ENCODE data around the gene CDK14.

The CDK14 gene

DNA sequence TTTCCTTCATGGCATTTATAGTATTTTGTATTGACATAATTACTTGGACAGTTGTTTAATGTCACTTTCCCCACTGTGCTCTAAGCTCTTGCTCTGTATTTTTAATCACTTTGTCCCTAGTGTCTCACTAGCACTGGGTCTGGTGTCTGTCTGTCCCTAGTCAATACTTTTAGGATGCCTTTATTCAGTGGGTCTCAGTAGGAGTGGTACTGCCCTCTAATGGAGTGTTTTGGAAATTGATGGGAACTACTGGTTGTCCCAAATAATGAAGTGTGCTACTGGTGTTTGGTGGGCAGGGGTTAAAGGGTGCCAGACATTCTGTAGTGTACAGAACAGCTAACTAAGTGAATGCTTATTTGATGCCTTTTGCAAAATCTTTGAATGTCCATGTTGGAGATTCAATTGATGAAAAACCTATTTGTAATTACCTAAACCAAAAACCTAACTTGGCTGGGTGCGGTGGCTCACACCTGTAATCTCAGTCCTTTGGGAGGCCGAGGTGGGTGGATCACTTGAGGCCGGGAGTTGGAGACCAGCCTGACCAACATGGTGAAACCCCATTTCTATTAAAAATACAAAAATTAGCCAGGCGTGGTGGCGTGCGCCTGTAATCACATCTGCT, 33.3 kb downstream of the CDK14 start:
- TF ChIP-seq POLR2AphosphoS5 (IDR thresholded peaks at IDR 0.05; ENCODE audit: low read depth, low read length) (no peak), TAF1 (IDR thresholded peaks at IDR 0.05; ENCODE audit: borderline replicate concordance, insufficient read depth, low read length) (no peak), SIN3A (IDR thresholded peaks at IDR 0.05; ENCODE audit: borderline replicate concordance, insufficient read depth, low read length) (no peak), FOXP2 (optimal IDR thresholded peaks at IDR 0.05; ENCODE audit: borderline replicate concordance, extremely low read depth, extremely low read length, insufficient read depth) (no peak)
- TF ChIP-seq, protein P1, sequence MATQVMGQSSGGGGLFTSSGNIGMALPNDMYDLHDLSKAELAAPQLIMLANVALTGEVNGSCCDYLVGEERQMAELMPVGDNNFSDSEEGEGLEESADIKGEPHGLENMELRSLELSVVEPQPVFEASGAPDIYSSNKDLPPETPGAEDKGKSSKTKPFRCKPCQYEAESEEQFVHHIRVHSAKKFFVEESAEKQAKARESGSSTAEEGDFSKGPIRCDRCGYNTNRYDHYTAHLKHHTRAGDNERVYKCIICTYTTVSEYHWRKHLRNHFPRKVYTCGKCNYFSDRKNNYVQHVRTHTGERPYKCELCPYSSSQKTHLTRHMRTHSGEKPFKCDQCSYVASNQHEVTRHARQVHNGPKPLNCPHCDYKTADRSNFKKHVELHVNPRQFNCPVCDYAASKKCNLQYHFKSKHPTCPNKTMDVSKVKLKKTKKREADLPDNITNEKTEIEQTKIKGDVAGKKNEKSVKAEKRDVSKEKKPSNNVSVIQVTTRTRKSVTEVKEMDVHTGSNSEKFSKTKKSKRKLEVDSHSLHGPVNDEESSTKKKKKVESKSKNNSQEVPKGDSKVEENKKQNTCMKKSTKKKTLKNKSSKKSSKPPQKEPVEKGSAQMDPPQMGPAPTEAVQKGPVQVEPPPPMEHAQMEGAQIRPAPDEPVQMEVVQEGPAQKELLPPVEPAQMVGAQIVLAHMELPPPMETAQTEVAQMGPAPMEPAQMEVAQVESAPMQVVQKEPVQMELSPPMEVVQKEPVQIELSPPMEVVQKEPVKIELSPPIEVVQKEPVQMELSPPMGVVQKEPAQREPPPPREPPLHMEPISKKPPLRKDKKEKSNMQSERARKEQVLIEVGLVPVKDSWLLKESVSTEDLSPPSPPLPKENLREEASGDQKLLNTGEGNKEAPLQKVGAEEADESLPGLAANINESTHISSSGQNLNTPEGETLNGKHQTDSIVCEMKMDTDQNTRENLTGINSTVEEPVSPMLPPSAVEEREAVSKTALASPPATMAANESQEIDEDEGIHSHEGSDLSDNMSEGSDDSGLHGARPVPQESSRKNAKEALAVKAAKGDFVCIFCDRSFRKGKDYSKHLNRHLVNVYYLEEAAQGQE (IDR thresholded peaks at IDR 0.05; ENCODE audit: insufficient read depth in 1 of 2, low read depth in 2 of 2, low read length in 2 of 2): no peak

DNA sequence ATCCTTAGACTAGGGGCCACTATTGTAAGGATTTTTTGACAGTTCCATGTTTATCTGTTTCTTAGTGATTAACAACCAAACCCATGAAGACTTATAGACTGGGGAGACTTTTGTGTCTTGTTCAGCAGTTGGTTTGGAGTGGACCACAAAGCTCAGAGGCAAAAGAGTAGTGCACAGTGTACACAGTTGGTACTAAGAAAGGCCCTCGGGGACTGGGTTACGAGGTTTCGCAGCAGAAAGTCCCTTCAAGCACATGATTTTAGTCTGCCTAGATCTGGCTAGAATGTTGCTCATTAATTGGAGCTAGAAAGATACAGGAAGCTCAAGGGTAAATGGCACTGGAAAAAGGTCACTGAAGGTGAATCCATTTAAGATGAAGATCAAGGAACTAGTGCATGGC, 35.4 kb downstream of the CDK14 start:
- TF ChIP-seq POLR2AphosphoS5 (IDR thresholded peaks at IDR 0.05; ENCODE audit: low read depth, low read length): no peak

DNA sequence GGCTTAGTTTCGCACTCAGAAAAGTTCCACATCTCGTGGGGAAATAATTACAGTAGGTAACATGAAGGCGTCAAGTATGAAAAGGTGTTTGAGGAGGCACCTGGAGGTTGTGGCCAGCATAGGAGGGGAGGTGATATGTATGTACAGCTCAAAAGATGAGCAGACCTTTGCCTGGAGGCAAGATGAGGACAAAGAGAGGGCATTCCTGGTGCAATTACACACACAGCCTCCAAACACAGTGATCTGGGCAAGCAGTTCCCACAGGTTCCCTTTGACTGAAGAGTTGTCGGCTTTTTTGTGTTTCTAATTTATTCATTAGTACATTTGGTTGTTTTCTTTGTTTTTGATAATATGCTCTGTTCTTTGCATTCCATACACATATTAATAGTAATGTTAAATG, 46.9 kb downstream of the CDK14 start:
- TF ChIP-seq FOXP2 (optimal IDR thresholded peaks at IDR 0.05; ENCODE audit: borderline replicate concordance, extremely low read depth, extremely low read length, insufficient read depth) (no peak), POLR2AphosphoS5 (IDR thresholded peaks at IDR 0.05; ENCODE audit: low read depth, low read length) (no peak)
- TF ChIP-seq, protein P1 (IDR thresholded peaks at IDR 0.05; ENCODE audit: insufficient read depth in 1 of 2, low read depth in 2 of 2, low read length in 2 of 2): no peak

DNA sequence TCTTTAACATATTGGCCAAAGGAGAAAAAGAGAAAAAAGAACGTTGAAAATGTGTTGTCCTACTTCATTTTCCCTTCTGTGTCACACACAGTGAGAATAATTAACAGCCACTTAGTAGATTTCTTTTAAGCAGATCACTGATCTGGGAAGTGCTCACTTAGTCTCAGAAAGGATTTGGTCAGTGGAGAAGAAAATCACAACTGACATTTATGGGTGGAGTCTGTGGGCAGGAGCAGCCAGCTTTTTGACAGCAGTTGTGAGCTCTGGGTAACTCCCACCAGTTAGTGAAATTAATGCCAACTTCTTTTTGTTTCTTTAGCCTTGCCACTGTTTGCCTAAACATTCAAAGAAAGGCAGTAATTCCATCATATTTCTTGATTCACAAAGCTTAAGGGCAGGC, 49.7 kb downstream of the CDK14 start:
- TF ChIP-seq TAF1 (IDR thresholded peaks at IDR 0.05; ENCODE audit: borderline replicate concordance, insufficient read depth, low read length) (no peak), POLR2AphosphoS5 (IDR thresholded peaks at IDR 0.05; ENCODE audit: low read depth, low read length) (no peak), SIN3A (IDR thresholded peaks at IDR 0.05; ENCODE audit: borderline replicate concordance, insufficient read depth, low read length) (no peak), FOXP2 (optimal IDR thresholded peaks at IDR 0.05; ENCODE audit: borderline replicate concordance, extremely low read depth, extremely low read length, insufficient read depth) (no peak)
- TF ChIP-seq, protein P1 (IDR thresholded peaks at IDR 0.05; ENCODE audit: insufficient read depth in 1 of 2, low read depth in 2 of 2, low read length in 2 of 2): no peak

DNA sequence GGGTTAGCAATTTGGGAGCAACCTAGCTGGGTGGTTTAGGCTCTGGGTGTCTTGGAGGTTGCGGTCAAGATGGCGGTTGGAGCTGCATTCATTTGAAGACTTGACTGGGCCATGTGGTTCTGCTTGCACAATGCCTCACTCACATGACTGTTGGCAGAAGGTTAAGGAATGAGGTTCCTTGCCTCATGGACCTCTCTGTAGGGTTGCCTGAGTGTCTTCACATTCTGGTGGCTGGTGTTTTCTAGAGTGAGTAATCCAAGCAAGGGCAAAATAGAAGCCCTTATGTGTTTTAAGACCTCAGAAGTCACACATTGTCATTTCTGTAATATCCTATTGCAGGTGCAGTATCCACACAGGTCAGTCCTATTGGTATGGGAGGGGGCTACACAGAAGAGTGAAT, 52.0 kb downstream of the CDK14 start:
- no peak for TF ChIP-seq FOXP2 (optimal IDR thresholded peaks at IDR 0.05; ENCODE audit: borderline replicate concordance, extremely low read depth, extremely low read length, insufficient read depth)
- no peak for TF ChIP-seq TAF1 (IDR thresholded peaks at IDR 0.05; ENCODE audit: borderline replicate concordance, insufficient read depth, low read length)
- no peak for TF ChIP-seq POLR2AphosphoS5 (IDR thresholded peaks at IDR 0.05; ENCODE audit: low read depth, low read length)
- TF ChIP-seq, protein P1 (IDR thresholded peaks at IDR 0.05; ENCODE audit: insufficient read depth in 1 of 2, low read depth in 2 of 2, low read length in 2 of 2): no peak
- no peak for TF ChIP-seq SIN3A (IDR thresholded peaks at IDR 0.05; ENCODE audit: borderline replicate concordance, insufficient read depth, low read length)

All from PFSK-1 (cell line).